HG03571 (cell line): ENCODE data around the gene SERTAD1.

Source experiments
- ATAC-seq: cut with Tn5 transposase; IDR thresholded peaks from one replicate; pipeline ENCODE4 v1.9.1; 2021; ENCODE audit not compliant: unreplicated experiment

Gene SERTAD1

GRCh38 chr19:40407714-40408597 is 17.8 kb downstream of the SERTAD1 start:
- ATAC-seq, result no peak

GRCh38 chr19:40403262-40403984 is 22.4 kb downstream of the SERTAD1 start:
- peak; percentile 57 for ATAC-seq

GRCh38 chr19:40400559-40400958 is 25.2 kb downstream of the SERTAD1 start:
- no peak for ATAC-seq

- ATAC-seq, result no peak
These were observed 27.2 kb downstream of the SERTAD1 start for GRCh38 chr19:40398417-40399131.

GRCh38 chr19:40397568-40397906 is 28.3 kb downstream of the SERTAD1 start:
- no peak for ATAC-seq

- no peak for ATAC-seq
These were observed 28.8 kb downstream of the SERTAD1 start for GRCh38 chr19:40396886-40397567.

- ATAC-seq, result no peak
These were observed 29.8 kb downstream of the SERTAD1 start for GRCh38 chr19:40395956-40396355.

GRCh38 chr19:40394816-40395210 is 31.0 kb downstream of the SERTAD1 start:
- no peak for ATAC-seq

- no peak for ATAC-seq
These were observed 31.6 kb downstream of the SERTAD1 start for GRCh38 chr19:40393894-40394815.

GRCh38 chr19:40392894-40393517 is 32.8 kb downstream of the SERTAD1 start:
- no peak for ATAC-seq

- no peak for ATAC-seq
These were observed 33.7 kb downstream of the SERTAD1 start for GRCh38 chr19:40392123-40392522.

- ATAC-seq, result no peak
These were observed 35.6 kb downstream of the SERTAD1 start, which contains the start of gene HIPK4 for GRCh38 chr19:40390084-40390742. Gene HIPK4, minus strand, starts transcription at chr19:40390181. Its CDS starts 279 bp downstream, at chr19:40389902.

- ATAC-seq, result no peak
These were observed 36.2 kb downstream of the SERTAD1 start for GRCh38 chr19:40389404-40390083.

- ATAC-seq, result no peak
These were observed 37.3 kb downstream of the SERTAD1 start for GRCh38 chr19:40388481-40388880.

- ATAC-seq, result no peak
These were observed 38.6 kb downstream of the SERTAD1 start for GRCh38 chr19:40387155-40387554.

GRCh38 chr19:40383668-40384248 is 42.0 kb downstream of the SERTAD1 start:
- ATAC-seq, result no peak

GRCh38 chr19:40381321-40381720 is 44.5 kb downstream of the SERTAD1 start:
- no peak for ATAC-seq
